Measurements from ENCODE around the gene GRM7. TPM values are rescaled to one million over a fixed set of nuclear protein-coding genes. Genes with fewer than 3 reads are reported as not detected.

The GRM7 gene
- total RNA-seq, 1 experiment from 2014 or later, result 0.28 TPM

DNA sequence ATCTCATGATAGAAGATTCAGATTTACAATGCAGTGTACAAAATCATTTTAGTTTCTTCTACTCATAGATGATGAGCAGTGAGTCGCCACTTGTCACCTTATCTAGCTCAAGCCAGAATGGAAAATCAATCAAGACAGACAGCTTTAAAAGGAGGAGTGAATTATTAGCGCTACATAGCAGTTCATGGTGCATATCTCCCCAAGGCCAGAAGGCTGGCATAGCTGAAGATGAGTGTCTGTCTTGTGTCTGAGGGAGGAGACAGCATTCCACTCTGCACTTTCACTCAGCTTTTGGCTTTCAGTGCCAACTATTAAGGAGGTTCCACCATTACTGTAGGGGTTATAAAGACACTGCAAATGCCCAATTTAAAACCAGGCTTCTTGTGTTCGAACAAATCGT is 836.6 kb downstream of the GRM7 start:
- H4K91ac ChIP-seq (ENCODE audit: insufficient read length, low read depth, low read length), result no peak overlapping the region
- H4K8ac ChIP-seq (replicated peaks; ENCODE audit: insufficient read length, low read depth, low read length), result no peak overlapping the region
- H3K79me1 ChIP-seq (ENCODE audit: insufficient read depth, low read depth, low read length, poor library complexity, severe bottlenecking), result no peaks in the 10 kb centered on the region
- H2AK5ac ChIP-seq (ENCODE audit: insufficient read length, low read length), result no peak overlapping the region
- Mint-ChIP-seq H3K4me3 (no peak overlapping the region), H3K4me1 (peaks cover 32 to 33% of the 10 kb centered on the region in 2 experiments), H3K36me3 (ENCODE audit: insufficient read depth in 1 of 3, low read depth in 3 of 3) (no peaks in the 10 kb centered on the region; a peak in 1 of 7 replicates), H3K27ac (no peak overlapping the region), H3K9me3 (no peaks in the 10 kb centered on the region; a peak in 1 of 5 replicates), H3K27me3 (ENCODE audit: low read depth) (no peaks in the 10 kb centered on the region)
- no peak overlapping the region for H3K14ac ChIP-seq (ENCODE audit: insufficient read depth, low read length)
- H3K27ac ChIP-seq (ENCODE audit: insufficient read length, low read depth, low read length), result no peak overlapping the region
- no peak overlapping the region for H3K4ac ChIP-seq (ENCODE audit: low read depth, low read length)
- no peaks in the 10 kb centered on the region for H3K23me2 ChIP-seq (ENCODE audit: insufficient read length, low read depth, low read length, poor library complexity, severe bottlenecking)
- H3K56ac ChIP-seq (ENCODE audit: insufficient read length, low read depth, low read length), result no peak overlapping the region
- H3K4me1 ChIP-seq (ENCODE audit: insufficient read depth, low read length), result peaks cover 7% of the 10 kb centered on the region; the same call in 1 of the 2 replicates
- H3K79me2 ChIP-seq (ENCODE audit: insufficient read depth, low read length), result no peaks in the 10 kb centered on the region
- TF ChIP-seq, protein P1, sequence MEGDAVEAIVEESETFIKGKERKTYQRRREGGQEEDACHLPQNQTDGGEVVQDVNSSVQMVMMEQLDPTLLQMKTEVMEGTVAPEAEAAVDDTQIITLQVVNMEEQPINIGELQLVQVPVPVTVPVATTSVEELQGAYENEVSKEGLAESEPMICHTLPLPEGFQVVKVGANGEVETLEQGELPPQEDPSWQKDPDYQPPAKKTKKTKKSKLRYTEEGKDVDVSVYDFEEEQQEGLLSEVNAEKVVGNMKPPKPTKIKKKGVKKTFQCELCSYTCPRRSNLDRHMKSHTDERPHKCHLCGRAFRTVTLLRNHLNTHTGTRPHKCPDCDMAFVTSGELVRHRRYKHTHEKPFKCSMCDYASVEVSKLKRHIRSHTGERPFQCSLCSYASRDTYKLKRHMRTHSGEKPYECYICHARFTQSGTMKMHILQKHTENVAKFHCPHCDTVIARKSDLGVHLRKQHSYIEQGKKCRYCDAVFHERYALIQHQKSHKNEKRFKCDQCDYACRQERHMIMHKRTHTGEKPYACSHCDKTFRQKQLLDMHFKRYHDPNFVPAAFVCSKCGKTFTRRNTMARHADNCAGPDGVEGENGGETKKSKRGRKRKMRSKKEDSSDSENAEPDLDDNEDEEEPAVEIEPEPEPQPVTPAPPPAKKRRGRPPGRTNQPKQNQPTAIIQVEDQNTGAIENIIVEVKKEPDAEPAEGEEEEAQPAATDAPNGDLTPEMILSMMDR (conservative IDR thresholded peaks at IDR 0.05), result no peak
- no peak overlapping the region for H2BK12ac ChIP-seq (ENCODE audit: insufficient read length, low read depth, low read length)
- no peaks in the 10 kb centered on the region for H3K27me3 ChIP-seq (ENCODE audit: insufficient read depth, low read length)
- H3K23ac ChIP-seq (ENCODE audit: insufficient read length, low read depth, low read length), result no peak overlapping the region
- H3K18ac ChIP-seq (ENCODE audit: insufficient read length, low read depth, low read length), result no peak overlapping the region
- WGBS (ENCODE audit: extremely low coverage, insufficient read length, low lambda C conversion rate), result no CpG with 5 or more reads among the region's 4 CpGs
- H4K5ac ChIP-seq (ENCODE audit: insufficient read length, low read depth, low read length), result no peak overlapping the region
- no peak for DNase-seq
- H3K9ac ChIP-seq (ENCODE audit: extremely low read depth, insufficient read length, low read length), result no peak overlapping the region
- H3K4me2 ChIP-seq (ENCODE audit: insufficient read depth, insufficient read length, low read length), result no peak overlapping the region
- no peaks in the 10 kb centered on the region for H4K20me1 ChIP-seq (ENCODE audit: control insufficient read depth, insufficient read depth, insufficient read length)
- no peak overlapping the region for H2BK15ac ChIP-seq (ENCODE audit: low read depth, low read length)
- H2BK120ac ChIP-seq (ENCODE audit: low read depth, low read length, poor library complexity, severe bottlenecking), result no peak overlapping the region
- H2BK5ac ChIP-seq (ENCODE audit: insufficient read length, low read length), result no peak overlapping the region
- no peaks in the 10 kb centered on the region for H3K9me3 ChIP-seq (ENCODE audit: control insufficient read depth, low read depth, low read length)
- no peak overlapping the region for H2BK20ac ChIP-seq (ENCODE audit: low read depth, low read length, poor library complexity, severe bottlenecking)
- no peak overlapping the region for H2AFZ ChIP-seq (ENCODE audit: low read length)
- no peak overlapping the region for H3T11ph ChIP-seq (ENCODE audit: low read length)
